ENCODE data around the gene GLI2. TPM values are rescaled to one million over a fixed set of nuclear protein-coding genes. Genes with fewer than 3 reads are reported as not detected.

The GLI2 gene
- total and polyA plus RNA-seq, 9 of the 15 experiments (the other 6 are each of a cell fraction or from before 2014, with no cell fraction given): 0.24 TPM; not detected in 8

DNA sequence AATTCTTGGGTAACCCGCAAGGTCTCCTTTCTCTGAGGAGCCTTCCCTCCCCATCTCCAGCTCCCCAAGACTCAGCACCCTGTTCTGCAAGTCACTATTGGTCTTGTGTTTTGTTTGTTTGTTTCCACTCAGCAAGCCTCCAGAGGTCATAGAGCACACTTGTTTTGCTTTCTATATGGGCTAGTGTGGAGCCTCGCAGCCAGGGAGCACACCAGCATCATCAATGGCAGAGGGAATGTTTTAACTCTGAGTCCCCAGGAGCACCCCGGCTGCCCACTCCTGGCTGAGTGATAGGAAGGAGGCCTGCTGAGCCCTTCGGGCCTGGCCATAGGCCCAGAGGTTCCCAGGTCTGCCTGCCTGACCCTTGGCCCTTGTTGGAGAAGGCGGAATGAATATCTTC is 36.6 kb downstream of the GLI2 start:
- Histone ChIP-seq H3K9ac (ENCODE audit: insufficient read depth in 1 of 2, low read depth in 2 of 2, low read length in 2 of 2) (no peak overlapping the region), H2AFZ (ENCODE audit: low read depth, low read length) (no peak overlapping the region), H3K4me2 (ENCODE audit: insufficient read depth, low read length) (no peak overlapping the region), H3K27me3 (ENCODE audit: control insufficient read depth in 2 of 2, insufficient read depth in 2 of 2, low read length in 2 of 2) (peaks cover 12 to 91% of the 10 kb centered on the region in 2 experiments; a peak in 4 of 5 replicates), H3K36me3 (ENCODE audit: control insufficient read depth, insufficient read depth, low read length) (no peaks in the 10 kb centered on the region), H3K4me1 (replicated peaks in 1 of 2; ENCODE audit: control insufficient read depth in 2 of 2, insufficient read depth in 2 of 2, low read length in 2 of 2) (no peaks in the 10 kb centered on the region), H3K9me3 (replicated peaks; ENCODE audit: control insufficient read depth, insufficient read depth, low read depth, low read length) (no peaks in the 10 kb centered on the region), H4K20me1 (replicated peaks; ENCODE audit: control insufficient read depth, insufficient read depth, low read length) (peaks cover 20% of the 10 kb centered on the region; the same call in 1 of the 2 replicates), H3K9me1 (ENCODE audit: control insufficient read depth, insufficient read depth, low read length) (no peaks in the 10 kb centered on the region), H3K79me2 (ENCODE audit: control insufficient read depth, insufficient read depth, low read length) (no peaks in the 10 kb centered on the region), H3K27ac (ENCODE audit: extremely low read depth, low read depth, low read length) (no peak overlapping the region), H3K4me3 (no peak overlapping the region)
- in situ Hi-C loops (cut with MboI): no loop called here
- intact Hi-C loops (cut with micrococcal nuclease): no loop called here
- TF ChIP-seq, protein P1, sequence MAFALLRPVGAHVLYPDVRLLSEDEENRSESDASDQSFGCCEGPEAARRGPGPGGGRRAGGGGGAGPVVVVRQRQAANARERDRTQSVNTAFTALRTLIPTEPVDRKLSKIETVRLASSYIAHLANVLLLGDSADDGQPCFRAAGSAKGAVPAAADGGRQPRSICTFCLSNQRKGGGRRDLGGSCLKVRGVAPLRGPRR (CRISPR knock-in tag; IDR thresholded peaks at IDR 0.05): no peak
- no peak for TF ChIP-seq ZFX (CRISPR knock-in tag; IDR thresholded peaks at IDR 0.05)
- TF ChIP-seq CBFA2T2 (conservative IDR thresholded peaks at IDR 0.05): no peak
- no peak for TF ChIP-seq NFIC (IDR thresholded peaks at IDR 0.05)
- TF ChIP-seq MXI1 (IDR thresholded peaks at IDR 0.05; ENCODE audit: low read depth, low read length): no peak
- TF ChIP-seq STAG1 (CRISPR knock-in tag; IDR thresholded peaks at IDR 0.05; ENCODE audit: borderline replicate concordance): no peak
- ChIA-PET CTCF (ENCODE audit: low intra/inter-chr PET ratio) (no interaction called here), POLR2A (no interaction called here)
- no peak for DNase-seq (ENCODE audit: extremely low read depth in 1 of 4, low spot score in 3 of 4)
- BruUV-seq (replicated peaks): no TSS peak
- WGBS (ENCODE audit: insufficient coverage, low coverage, missing lambda C conversion rate): 6% methylated on average over 5 of the region's 5 CpGs
- FAIRE-seq: no peak
- no peak for ATAC-seq

Measured in K562 (cell line).